GM12878 (cell line): ENCODE data around the gene SLMAP. TPM values are rescaled to one million over a fixed set of nuclear protein-coding genes. Genes with fewer than 3 reads are reported as not detected.

Experiments
- ATAC-seq: fragments of 200-7000 bp; cut with Tn5 transposase; 3 replicates; pipeline ENCODE4 v1.9.1; 2020; ENCODE audit warnings: mild to moderate bottlenecking, moderate library complexity
- BruUV-seq: library from RNA; stranded (reverse); fragments of 400-500 nt; replicated peaks from 2 replicates; lab custom pipeline; 2021; lab: Mats Ljungman, UMichigan
- CTCF ChIA-PET: fragments of 300-600 bp; sonication (Branson Sonifier 250); formaldehyde crosslinking; extraction: SDS; loops from one replicate; lab custom pipeline; 2021; ENCODE audit warnings: inconsistent platforms; lab: Yijun Ruan, JAX
- POLR2A ChIA-PET: fragments of 350-600 bp; formaldehyde crosslinking; extraction: SDS; loops from one replicate; lab custom pipeline; 2021; ENCODE audit warnings: inconsistent platforms; lab: Charles Lee
- RAD21 ChIA-PET: fragments of 300-600 bp; sonication (Branson Sonifier 250); formaldehyde crosslinking; loops from one replicate; lab custom pipeline; 2023; ENCODE audit warnings: antibody characterized with exemption; ENCODE audit not compliant: unreplicated experiment; lab: Charles Lee
- SMC1A ChIA-PET: fragments of 300-600 bp; sonication (Branson Sonifier 250); formaldehyde crosslinking; loops from one replicate; lab custom pipeline; 2023; ENCODE audit not compliant: unreplicated experiment, uncharacterized antibody; lab: Charles Lee
- DNase-seq: peaks from one replicate; pipeline ENCODE4 v3.0.0-alpha.2; 2011; ENCODE audit warnings: low read depth, low spot score
- FAIRE-seq: peaks from 3 replicates; lab custom pipeline; 2011; peaks lifted over from hg19 to GRCh38; lab: Jason Lieb, UNC
- H2AFZ ChIP-seq: 2 replicates; pipeline ENCODE4 v1.6.0; 2011; ENCODE audit warnings: low read depth, low read length, control low read depth; ENCODE audit not compliant: control insufficient read depth
- H3K27ac ChIP-seq: 2 replicates; pipeline ENCODE4 v1.5.1; 2011; ENCODE audit warnings: control low read depth; ENCODE audit not compliant: control insufficient read depth, insufficient read depth
- H3K27me3 ChIP-seq, 2 experiments: replicated peaks in 1 of 2; 2 replicates each; pipeline versions ENCODE4 v1.6.0 to v1.6.1; 2011; ENCODE audit warnings: low read length in 1 of 2; ENCODE audit not compliant: control insufficient read depth in 2 of 2, insufficient read depth in 2 of 2
- H3K36me3 ChIP-seq, 2 experiments: 2 replicates each; pipeline ENCODE4 v1.5.1; 2011; ENCODE audit warnings: low read length in 1 of 2; ENCODE audit not compliant: control insufficient read depth in 2 of 2, insufficient read depth in 2 of 2
- H3K4me1 ChIP-seq: 2 replicates; pipeline ENCODE4 v1.6.1; 2011; ENCODE audit warnings: mild to moderate bottlenecking, low read length, moderate library complexity, mixed read lengths; ENCODE audit not compliant: control insufficient read depth, insufficient read depth
- H3K4me2 ChIP-seq: 2 replicates; pipeline ENCODE4 v1.6.0; 2011; ENCODE audit warnings: control low read depth; ENCODE audit not compliant: control insufficient read depth, insufficient read depth
- H3K4me3 ChIP-seq: fragments of 200-600 bp; sonication (generic); 2 replicates; pipeline ENCODE4 v1.5.1; 2016
- H3K79me2 ChIP-seq: 2 replicates; pipeline ENCODE4 v1.6.0; 2011; ENCODE audit warnings: low read length; ENCODE audit not compliant: control insufficient read depth, insufficient read depth
- H3K9ac ChIP-seq: 2 replicates; pipeline ENCODE4 v1.8.0; 2011; ENCODE audit warnings: low read length, control low read depth, mixed read lengths; ENCODE audit not compliant: control insufficient read depth, insufficient read depth
- H3K9me3 ChIP-seq: replicated peaks from 3 replicates; pipeline ENCODE4 v1.5.1; 2011; ENCODE audit warnings: mild to moderate bottlenecking, low read length; ENCODE audit not compliant: control insufficient read depth, insufficient read depth
- H4K20me1 ChIP-seq: 2 replicates; pipeline ENCODE4 v1.6.0; 2011; ENCODE audit not compliant: control insufficient read depth, insufficient read depth
- EGR1 ChIP-seq, 2 experiments: IDR thresholded peaks; 1 replicate in 1 of 2; 2 replicates in 1 of 2; pipeline ENCODE4 v1.6.1; 2011 to 2012; ENCODE audit warnings: low read depth in 2 of 2, low read length in 2 of 2, borderline replicate concordance in 1 of 2, mild to moderate bottlenecking in 1 of 2, moderate library complexity in 1 of 2
- EZH2 ChIP-seq: IDR thresholded peaks from 2 replicates; pipeline ENCODE4 v1.6.1; 2012; ENCODE audit warnings: low read depth, mild to moderate bottlenecking, control low read depth, inconsistent platforms, low read length, borderline replicate concordance; ENCODE audit not compliant: control insufficient read depth
- STAT1 ChIP-seq: fragments of 450-650 bp; conservative IDR thresholded peaks from 2 replicates; pipeline ENCODE4 v1.6.1; 2014; ENCODE audit warnings: antibody characterized with exemption, mild to moderate bottlenecking
- ZNF622 ChIP-seq: fragments of 450-650 bp; IDR thresholded peaks from 2 replicates; pipeline ENCODE4 v1.6.1; 2017; ENCODE audit warnings: mild to moderate bottlenecking, inconsistent platforms
- WGBS: methylation state at CpG from one replicate; pipeline ENCODE4 v1.1.6; 2016; ENCODE audit warnings: low lambda C conversion rate; ENCODE audit not compliant: insufficient replicate concordance, insufficient coverage; ENCODE audit errors: missing lambda C conversion rate; 5-methylcytosine and 5-hydroxymethylcytosine counted together
- in situ Hi-C: fragments of 300-500 bp; cut with MboI; formaldehyde crosslinking; loops from 9 replicates; pipeline ENCODE4 v1.14.3; 2018; ENCODE audit warnings: mixed read lengths
- intact Hi-C: fragments of 100-400 bp; cut with micrococcal nuclease; formaldehyde crosslinking; loops from one replicate; pipeline ENCODE4 v1.14.2; 2022; ENCODE audit not compliant: unreplicated experiment
- polyA plus RNA-seq, 11 experiments: library from polyadenylated mRNA; depleted of rRNA in 4 of 11; unstranded in 6 of 11; stranded (reverse) in 5 of 11; fragments of >200 nt; fragmentation: Nextera tagmentation in 4 of 11; fragmentation: Illumina TruSeq in 1 of 11; extraction: Ambion mirVana in 4 of 11; extraction: Trizol in 1 of 11; gene quantifications; 1 replicate in 1 of 11; 2 replicates in 10 of 11; pipeline versions ENCODE4 v1.2.1 to v1.2.3, GENCODE V29; 2011 to 2016; ENCODE audit warnings: inconsistent platforms in 2 of 11, missing spikeins in 2 of 11, low read depth in 1 of 11
- total RNA-seq, 4 experiments: library from RNA; depleted of rRNA in 3 of 4; stranded (reverse); fragments of >200 nt in 3 of 4; fragmentation: Illumina TruSeq in 1 of 4; extraction: Trizol in 1 of 4; gene quantifications; 2 replicates each; pipeline versions ENCODE4 v1.2.1 to v1.2.3, GENCODE V29; 2013 to 2021
- TF ChIP-seq, protein P1 (sequence below): fragments of 450-650 bp; formaldehyde crosslinking; IDR thresholded peaks from 2 replicates; pipeline ENCODE4 v1.4.0; 2020; ENCODE audit warnings: mild to moderate bottlenecking, moderate library complexity
- TF ChIP-seq, protein P2 (sequence below): fragments of 450-650 bp; IDR thresholded peaks from 2 replicates; pipeline ENCODE4 v1.6.1; 2017; ENCODE audit warnings: borderline replicate concordance

Gene SLMAP
- total and polyA plus RNA-seq, 10 of the 15 experiments (the other 5 are each of a cell fraction or from before 2014, with no cell fraction given): 8.3 to 43.8 (median 26.4) TPM

DNA sequence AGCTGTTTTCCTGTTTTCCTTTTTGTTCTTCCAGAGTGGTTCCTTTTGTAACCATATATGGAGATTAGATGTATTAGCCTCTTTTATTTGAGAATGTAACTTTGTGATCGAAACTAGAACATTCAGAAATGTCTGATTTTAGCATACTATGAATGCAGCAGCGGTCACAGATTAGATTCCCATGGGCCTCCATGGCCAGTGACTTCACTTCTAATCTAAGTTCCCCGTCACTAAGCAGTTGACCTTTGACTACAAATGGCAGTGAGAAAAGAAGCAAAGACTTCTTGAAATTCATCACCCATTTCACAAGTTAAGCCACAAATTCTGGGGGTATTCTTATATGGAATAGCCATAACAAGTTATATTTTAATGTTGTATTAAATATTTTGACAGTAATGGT, 137.6 kb downstream of the SLMAP start:
- H2AFZ ChIP-seq: no peak overlapping the region
- in situ Hi-C loops: no loop called here
- intact Hi-C loops: no loop called here
- FAIRE-seq (no peak), ATAC-seq (no peak), DNase-seq (no peak)
- no peaks in the 10 kb centered on the region for H3K27me3 ChIP-seq
- no peak overlapping the region for H3K4me3 ChIP-seq
- H3K9me3 ChIP-seq: no peaks in the 10 kb centered on the region
- no peaks in the 10 kb centered on the region for H3K4me1 ChIP-seq
- CTCF ChIA-PET: interaction anchor here (0.5 kb wide), 1 partner anchor 133 kb away, joined by 3 read pairs; no protein-coding TSS in a partner anchor
- no peak overlapping the region for H3K9ac ChIP-seq
- no peaks in the 10 kb centered on the region for H4K20me1 ChIP-seq
- peaks cover 0 to 5% of the 10 kb centered on the region in 2 experiments; a peak in 1 of 4 replicates for H3K36me3 ChIP-seq
- 97% methylated on average over 3 of the region's 3 CpGs for WGBS
- RAD21 ChIA-PET: no interaction called here
- TF ChIP-seq, protein P1, sequence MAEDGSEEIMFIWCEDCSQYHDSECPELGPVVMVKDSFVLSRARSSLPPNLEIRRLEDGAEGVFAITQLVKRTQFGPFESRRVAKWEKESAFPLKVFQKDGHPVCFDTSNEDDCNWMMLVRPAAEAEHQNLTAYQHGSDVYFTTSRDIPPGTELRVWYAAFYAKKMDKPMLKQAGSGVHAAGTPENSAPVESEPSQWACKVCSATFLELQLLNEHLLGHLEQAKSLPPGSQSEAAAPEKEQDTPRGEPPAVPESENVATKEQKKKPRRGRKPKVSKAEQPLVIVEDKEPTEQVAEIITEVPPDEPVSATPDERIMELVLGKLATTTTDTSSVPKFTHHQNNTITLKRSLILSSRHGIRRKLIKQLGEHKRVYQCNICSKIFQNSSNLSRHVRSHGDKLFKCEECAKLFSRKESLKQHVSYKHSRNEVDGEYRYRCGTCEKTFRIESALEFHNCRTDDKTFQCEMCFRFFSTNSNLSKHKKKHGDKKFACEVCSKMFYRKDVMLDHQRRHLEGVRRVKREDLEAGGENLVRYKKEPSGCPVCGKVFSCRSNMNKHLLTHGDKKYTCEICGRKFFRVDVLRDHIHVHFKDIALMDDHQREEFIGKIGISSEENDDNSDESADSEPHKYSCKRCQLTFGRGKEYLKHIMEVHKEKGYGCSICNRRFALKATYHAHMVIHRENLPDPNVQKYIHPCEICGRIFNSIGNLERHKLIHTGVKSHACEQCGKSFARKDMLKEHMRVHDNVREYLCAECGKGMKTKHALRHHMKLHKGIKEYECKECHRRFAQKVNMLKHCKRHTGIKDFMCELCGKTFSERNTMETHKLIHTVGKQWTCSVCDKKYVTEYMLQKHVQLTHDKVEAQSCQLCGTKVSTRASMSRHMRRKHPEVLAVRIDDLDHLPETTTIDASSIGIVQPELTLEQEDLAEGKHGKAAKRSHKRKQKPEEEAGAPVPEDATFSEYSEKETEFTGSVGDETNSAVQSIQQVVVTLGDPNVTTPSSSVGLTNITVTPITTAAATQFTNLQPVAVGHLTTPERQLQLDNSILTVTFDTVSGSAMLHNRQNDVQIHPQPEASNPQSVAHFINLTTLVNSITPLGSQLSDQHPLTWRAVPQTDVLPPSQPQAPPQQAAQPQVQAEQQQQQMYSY: no peak
- TF ChIP-seq STAT1 (no peak), ZNF622 (no peak), EZH2 (no peak), EGR1 (IDR thresholded peaks at IDR 0.05; ENCODE audit: borderline replicate concordance in 1 of 2, low read depth in 2 of 2, low read length in 2 of 2) (no peak)
- TF ChIP-seq, protein P2, sequence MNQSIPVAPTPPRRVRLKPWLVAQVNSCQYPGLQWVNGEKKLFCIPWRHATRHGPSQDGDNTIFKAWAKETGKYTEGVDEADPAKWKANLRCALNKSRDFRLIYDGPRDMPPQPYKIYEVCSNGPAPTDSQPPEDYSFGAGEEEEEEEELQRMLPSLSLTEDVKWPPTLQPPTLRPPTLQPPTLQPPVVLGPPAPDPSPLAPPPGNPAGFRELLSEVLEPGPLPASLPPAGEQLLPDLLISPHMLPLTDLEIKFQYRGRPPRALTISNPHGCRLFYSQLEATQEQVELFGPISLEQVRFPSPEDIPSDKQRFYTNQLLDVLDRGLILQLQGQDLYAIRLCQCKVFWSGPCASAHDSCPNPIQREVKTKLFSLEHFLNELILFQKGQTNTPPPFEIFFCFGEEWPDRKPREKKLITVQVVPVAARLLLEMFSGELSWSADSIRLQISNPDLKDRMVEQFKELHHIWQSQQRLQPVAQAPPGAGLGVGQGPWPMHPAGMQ: no peak
- TF ChIP-seq, all 136 proteins: peak for 0
- Histone ChIP-seq H3K79me2 (no peaks in the 10 kb centered on the region), H3K4me2 (no peak overlapping the region), H3K27ac (no peak overlapping the region)
- ChIA-PET POLR2A (no interaction called here), SMC1A (no interaction called here)
- no TSS peak for BruUV-seq
